Skeletal muscle cell (primary cell): ENCODE data around the gene HUWE1.
"Not testable (repeated sequence)": the region's sequence is repeated elsewhere in the genome, so short reads cannot be mapped to it uniquely, and the experiment has no call there.

Experiments
- DNase-seq: peaks from one replicate; pipeline ENCODE4 v3.0.0-alpha.2; 2010; ENCODE audit warnings: low read depth
- H3K4me3 ChIP-seq: 2 replicates; pipeline ENCODE4 v1.5.1; 2011; ENCODE audit warnings: low read depth, mild to moderate bottlenecking, control low read depth, low read length, moderate library complexity

HUWE1 gene

DNA sequence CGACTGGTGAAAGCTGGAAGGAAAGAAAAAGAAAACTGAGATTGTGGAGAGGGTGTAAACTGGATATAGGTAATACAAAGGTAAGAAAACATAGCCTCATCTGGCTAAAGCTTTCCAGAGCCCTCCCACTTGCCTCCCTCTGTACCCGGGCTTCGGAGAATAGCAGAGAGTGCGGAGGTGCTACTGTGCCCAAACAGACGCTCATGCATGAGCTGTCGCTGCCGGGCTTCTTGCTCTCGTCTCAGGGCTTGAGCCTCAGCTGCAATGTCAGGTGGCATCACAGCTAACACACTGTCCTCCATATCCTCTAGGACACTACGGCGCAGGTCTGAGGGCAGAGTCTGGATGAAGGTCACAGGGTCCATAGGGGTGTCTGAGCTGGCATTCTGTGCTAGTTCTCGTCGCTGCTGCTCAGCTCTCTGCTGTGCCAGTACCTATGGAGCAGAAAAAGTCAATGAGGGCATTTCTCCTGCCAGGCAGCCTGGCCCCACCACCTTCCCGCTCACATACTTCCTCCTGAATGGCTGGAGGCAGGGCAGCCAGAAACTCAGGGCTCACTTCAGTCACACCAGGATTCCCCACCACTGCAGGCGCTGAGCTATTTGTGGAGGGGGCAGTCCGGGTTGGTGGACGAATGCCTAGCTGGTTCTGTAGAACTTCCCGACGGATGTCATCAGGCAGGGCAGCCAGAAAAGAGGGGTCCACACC is 135.6 kb downstream of the HUWE1 start:
- no peak for DNase-seq
- H3K4me3 ChIP-seq = no peak overlapping the region

DNA sequence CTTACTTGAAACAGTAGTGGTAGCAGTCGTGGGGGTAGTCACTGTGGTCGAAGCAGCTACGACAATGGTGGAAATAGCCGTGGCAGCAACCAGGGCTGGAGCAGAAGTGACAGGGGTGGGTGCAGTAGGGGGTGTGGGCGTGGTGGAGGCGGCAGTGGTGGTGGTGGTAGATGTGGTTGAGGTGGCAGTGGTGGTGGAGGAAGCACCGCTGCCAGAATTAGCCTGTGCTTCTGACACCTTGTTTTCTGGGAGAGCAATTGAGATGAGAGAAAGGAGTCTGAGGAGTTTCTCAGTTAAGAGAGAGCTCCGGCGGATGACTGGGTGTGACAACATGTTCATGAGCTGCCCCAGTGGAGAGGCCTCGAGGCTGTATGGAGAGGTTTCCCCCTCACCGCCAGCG is 138.9 kb downstream of the HUWE1 start:
- DNase-seq = no peak
- H3K4me3 ChIP-seq = no peak overlapping the region

DNA sequence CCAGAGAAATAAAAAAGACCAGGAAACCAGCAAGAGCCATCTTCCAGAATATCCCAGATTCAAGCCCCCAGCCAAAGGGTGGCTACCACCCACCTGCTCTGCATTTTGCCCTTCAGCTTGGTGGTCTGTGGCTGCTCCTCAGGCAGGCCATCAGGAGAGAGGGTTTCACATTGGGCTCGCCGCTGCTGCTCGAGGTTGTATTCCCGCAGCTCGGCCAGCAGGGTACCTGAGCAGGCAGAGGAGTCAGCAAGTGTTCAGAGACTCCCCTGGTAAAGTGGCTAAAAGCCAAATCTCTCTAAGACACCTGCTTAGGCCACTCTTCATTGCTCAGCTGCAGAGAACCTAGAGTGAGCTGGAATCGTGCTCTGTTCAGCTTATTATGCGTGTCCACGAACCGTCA is 141.6 kb downstream of the HUWE1 start:
- no peak overlapping the region for H3K4me3 ChIP-seq
- DNase-seq = no peak

DNA sequence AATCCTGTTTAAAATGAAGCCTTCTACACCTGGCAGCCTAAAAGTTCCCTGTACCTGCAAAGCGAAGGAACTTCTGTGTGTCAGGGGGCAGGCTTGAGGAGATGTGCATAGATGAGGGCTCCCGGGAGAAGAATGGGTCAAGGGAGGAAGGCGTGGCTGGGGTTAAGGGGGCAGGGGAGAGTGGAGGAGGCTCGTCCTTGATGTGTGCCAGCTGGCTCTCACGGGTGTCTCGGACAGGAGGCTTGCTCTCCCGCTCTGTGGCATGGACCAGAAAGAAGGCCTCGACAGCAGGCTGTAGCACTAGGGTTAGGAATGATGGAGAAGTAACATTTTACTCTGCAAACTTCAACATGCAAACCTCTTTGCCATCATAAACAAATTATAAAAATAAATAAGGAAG is 147.7 kb downstream of the HUWE1 start:
- H3K4me3 ChIP-seq = no peak overlapping the region
- DNase-seq = no peak

DNA sequence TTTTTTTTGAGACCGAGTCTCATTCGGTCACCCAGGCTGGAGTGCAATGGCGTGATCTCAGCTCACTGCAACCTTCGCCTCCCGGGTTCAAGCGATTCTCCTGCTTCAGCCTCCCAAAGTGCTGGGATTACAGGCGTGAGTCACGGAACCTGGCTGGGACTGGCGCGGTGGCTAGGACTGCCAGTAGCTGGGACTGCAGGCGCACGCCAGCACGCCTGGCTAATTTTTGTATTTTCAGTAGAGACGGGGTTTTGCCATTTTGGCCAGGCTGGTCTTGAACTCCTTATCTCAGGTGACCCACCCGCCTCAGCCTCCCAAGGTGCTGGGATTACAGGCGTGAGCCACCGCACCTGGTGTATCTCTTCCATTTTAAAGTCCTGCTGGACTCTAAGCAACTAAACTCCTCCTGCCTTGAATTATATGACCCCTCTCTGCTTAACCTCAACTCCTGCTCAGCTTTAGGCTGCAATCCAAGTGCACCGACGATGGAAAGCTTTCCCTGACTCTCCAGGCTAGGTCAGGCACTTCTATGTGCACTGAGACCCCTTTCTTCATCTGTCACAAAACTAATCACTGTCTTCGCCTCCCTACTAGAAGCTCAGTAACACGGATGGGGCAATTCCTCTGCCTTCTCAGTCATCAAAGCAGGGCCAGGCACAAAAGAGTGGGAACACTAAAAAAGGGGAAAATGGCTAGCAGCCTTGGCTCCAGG is 155.1 kb downstream of the HUWE1 start:
- H3K4me3 ChIP-seq, DNase-seq: not testable (repeated sequence)

DNA sequence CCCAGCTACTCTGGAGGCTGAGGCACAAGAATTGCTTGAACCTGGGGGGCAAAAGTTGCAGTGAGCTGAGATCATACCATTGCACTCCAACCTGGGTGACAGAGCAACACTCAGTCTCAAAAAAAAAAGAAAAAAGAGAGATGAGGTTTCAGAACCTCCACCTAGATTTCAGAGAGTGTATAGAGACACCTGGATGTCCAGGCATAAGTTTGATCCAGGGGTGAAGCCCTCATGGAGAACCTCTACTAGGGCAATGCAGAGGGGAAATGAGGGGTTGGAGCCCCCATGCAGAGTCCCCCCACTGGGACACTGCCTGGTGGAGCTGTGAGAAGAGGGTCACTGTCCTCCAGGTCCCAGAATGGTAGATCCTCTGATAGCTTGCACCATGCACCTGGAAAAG is 159.5 kb downstream of the HUWE1 start:
- no peak overlapping the region for H3K4me3 ChIP-seq
- no peak for DNase-seq

DNA sequence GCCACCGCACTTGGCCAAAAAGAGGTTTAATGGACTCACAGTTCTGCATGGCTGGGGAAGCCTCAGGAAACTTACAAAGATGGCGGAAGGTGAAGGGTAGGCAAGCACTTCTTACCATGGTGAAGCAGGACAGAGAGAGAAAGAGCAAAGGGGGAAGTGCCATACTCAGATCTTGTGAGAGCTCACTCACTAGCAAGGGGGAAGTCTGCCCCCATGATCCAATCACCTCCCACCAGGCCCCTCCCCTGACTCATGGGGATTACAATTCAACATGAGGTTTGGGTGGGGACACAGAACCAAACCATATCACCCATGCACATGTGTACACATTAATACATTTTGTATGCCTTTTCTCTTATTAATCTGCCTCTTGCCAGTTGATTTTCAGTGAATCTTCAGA is 175.2 kb downstream of the HUWE1 start:
- no peak for DNase-seq

DNA sequence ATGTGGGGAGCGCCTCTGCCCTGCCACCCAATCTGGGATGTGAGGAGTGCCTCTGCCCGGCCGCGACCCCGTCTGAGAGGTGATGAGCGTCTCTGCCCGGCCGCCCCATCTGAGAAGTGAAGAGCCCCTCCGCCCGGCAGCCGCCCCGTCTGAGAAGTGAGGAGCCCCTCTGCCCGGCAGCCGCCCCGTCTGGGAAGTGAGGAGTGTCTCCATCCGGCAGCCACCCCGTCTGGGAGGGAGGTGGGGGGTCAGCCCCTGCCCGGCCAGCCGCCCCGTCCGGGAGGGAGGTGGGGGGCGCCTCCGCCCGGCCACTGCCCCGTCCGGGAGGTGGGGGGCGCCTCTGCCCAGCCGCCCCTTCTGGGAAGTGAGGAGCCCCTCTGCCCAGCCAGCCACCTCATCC is 182.5 kb downstream of the HUWE1 start:
- not testable (repeated sequence) for H3K4me3 ChIP-seq, DNase-seq

More for the DNA sequence above, 175.2 kb downstream of the HUWE1 start:
- H3K4me3 ChIP-seq = no peak overlapping the region

DNA sequence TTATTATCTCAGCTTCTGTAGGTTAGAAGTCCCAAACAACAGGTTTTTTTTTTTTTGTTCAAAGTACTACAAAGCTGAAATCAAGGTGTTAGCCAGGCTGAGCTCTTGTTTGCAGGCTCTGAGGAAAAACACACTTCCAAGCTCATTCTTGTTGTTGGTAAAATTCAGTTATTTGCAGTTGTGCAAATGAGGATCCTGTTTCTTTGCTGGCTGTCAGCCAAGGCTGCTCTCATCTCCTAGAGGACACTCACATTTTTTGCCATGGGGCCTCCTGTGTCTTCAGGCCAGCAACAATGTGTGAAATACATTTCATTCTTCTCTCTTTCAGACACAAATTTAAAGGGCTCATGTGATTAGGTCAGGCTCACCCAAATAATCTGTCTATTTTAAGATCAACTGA is 192.1 kb downstream of the HUWE1 start:
- DNase-seq = peak; percentile 13
- H3K4me3 ChIP-seq = no peak overlapping the region

DNA sequence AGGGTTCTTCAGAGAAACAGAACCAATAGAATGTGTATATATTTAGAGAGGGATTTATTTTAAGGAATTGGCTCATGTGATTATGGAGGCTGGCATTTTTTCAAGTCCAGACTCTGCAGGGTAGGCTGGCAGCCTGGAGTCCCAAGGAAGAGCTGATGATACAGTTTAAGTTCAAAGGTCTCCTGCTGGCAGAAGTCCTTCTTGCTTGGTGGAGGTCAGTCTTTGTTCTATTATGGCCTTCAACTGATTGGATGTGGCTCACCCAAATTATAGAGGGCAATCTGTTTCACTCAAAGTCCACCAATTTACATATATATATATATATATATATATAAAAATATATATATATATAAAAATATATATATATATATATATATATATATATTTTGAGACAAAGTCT is 200.2 kb downstream of the HUWE1 start:
- DNase-seq = no peak
- H3K4me3 ChIP-seq = no peak overlapping the region

DNA sequence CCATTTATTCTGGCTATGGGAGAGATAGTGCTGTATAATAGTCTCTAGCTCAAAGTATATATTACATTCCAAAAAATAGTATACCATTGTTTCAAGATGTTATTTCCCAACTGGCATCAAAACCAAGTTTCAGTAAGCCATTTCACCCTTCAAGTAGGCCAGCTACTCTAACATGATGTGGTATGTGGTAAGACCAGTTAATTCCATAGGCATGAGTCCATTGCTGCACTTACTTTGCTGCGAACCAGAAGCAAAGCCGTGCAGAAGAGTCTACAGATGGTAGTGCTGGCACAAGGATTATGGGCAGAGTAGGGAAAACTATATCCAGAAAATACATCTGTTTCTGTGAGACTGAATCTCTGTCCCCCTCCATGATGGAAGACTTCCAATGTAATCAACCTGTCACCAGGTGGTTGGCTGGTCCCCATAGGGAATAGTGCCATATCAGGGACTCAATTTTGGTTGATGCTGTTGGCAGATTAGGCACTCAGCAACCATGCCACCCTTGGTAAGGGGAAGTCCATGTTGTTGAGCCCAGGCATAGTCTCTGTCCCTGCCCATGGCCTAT is 202.6 kb downstream of the HUWE1 start:
- no peak overlapping the region for H3K4me3 ChIP-seq
- DNase-seq = no peak

DNA sequence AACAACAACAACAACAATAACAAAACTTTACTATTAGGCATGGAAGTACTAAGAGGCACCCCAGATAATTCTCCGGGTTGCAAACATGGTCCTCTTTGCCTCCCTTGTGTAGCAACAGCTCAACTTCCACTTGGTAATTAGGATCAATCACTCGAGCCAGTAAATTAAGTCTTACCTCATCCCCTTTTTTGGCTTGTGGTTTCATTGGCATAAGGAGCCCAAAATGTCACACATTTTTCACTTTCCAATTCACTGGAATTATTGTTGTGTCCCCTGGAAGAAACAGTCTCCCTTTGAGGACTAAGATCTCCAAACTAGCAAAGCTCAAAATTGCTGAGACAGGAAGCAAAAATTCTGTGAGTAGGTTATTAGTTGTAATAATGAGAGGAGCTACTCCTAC is 203.1 kb downstream of the HUWE1 start:
- no peak overlapping the region for H3K4me3 ChIP-seq
- no peak for DNase-seq
